PFSK-1 (cell line): ENCODE results near the gene GALK1.

ENCODE experiments used
- FOXP2 ChIP-seq: optimal IDR thresholded peaks from 2 replicates; pipeline ENCODE3; 2011; ENCODE audit warnings: borderline replicate concordance, control low read depth, inconsistent platforms; ENCODE audit not compliant: insufficient read depth; ENCODE audit errors: extremely low read length, extremely low read depth
- POLR2AphosphoS5 ChIP-seq: IDR thresholded peaks from 2 replicates; pipeline ENCODE4 v1.6.1; 2012; ENCODE audit warnings: low read depth, mild to moderate bottlenecking, control low read depth, low read length, moderate library complexity
- REST ChIP-seq, 2 experiments: IDR thresholded peaks; 2 replicates each; pipeline versions ENCODE4 v1.6.1 to v1.8.0; 2011 to 2012; ENCODE audit warnings: low read depth in 2 of 2, low read length in 2 of 2, control low read depth in 1 of 2, inconsistent platforms in 1 of 2, mild to moderate bottlenecking in 1 of 2, moderate library complexity in 1 of 2; ENCODE audit not compliant: insufficient read depth in 1 of 2
- SIN3A ChIP-seq: IDR thresholded peaks from 2 replicates; pipeline ENCODE4 v1.6.1; 2012; ENCODE audit warnings: mild to moderate bottlenecking, low read length, moderate library complexity, borderline replicate concordance; ENCODE audit not compliant: insufficient read depth
- TAF1 ChIP-seq: IDR thresholded peaks from 2 replicates; pipeline ENCODE4 v1.6.1; 2012; ENCODE audit warnings: low read length, control low read depth, borderline replicate concordance; ENCODE audit not compliant: insufficient read depth

- TF ChIP-seq POLR2AphosphoS5, result no peak
- no peak for TF ChIP-seq REST (IDR thresholded peaks at IDR 0.05; ENCODE audit: insufficient read depth in 1 of 2, low read depth in 2 of 2, low read length in 2 of 2)
- no peak for TF ChIP-seq TAF1
- TF ChIP-seq SIN3A, result no peak
- TF ChIP-seq FOXP2, result no peak
Measured at GRCh38 chr17:75771334-75772281, 6.6 kb upstream of the GALK1 start.
